ENCODE measurements around the gene TSPAN9.

Gene TSPAN9

GRCh38 chr12:3085341-3086139, 8.4 kb downstream of the TSPAN9 start:
- Histone ChIP-seq H3K4me3 (ENCODE audit: low read length) (no peak overlapping the region), H3K9ac (ENCODE audit: low read length) (no peak overlapping the region)

GRCh38 chr12:3086211-3086610, 9.0 kb downstream of the TSPAN9 start:
- no peak overlapping the region for H3K9ac ChIP-seq (ENCODE audit: low read length)
- H3K9me3 ChIP-seq (ENCODE audit: control insufficient read depth, low read length): no peaks in the 10 kb centered on the region
- H3K4me1 ChIP-seq (ENCODE audit: control insufficient read depth, insufficient read depth, low read length): peaks cover 10% of the 10 kb centered on the region
- H3K36me3 ChIP-seq (ENCODE audit: control insufficient read depth, insufficient read depth, low read length): no peaks in the 10 kb centered on the region
- no peak overlapping the region for H3K4me3 ChIP-seq (ENCODE audit: low read length)
- H3K27me3 ChIP-seq (ENCODE audit: control insufficient read depth, insufficient read depth, low read length): no peaks in the 10 kb centered on the region

More at GRCh38 chr12:3085341-3086139, 8.4 kb downstream of the TSPAN9 start:
- no peaks in the 10 kb centered on the region for H3K27me3 ChIP-seq (ENCODE audit: control insufficient read depth, insufficient read depth, low read length)
- H3K36me3 ChIP-seq (ENCODE audit: control insufficient read depth, insufficient read depth, low read length): no peaks in the 10 kb centered on the region
- H3K9me3 ChIP-seq (ENCODE audit: control insufficient read depth, low read length): no peaks in the 10 kb centered on the region
- H3K4me1 ChIP-seq (ENCODE audit: control insufficient read depth, insufficient read depth, low read length): peaks cover 10% of the 10 kb centered on the region

GRCh38 chr12:3086729-3087323, 9.6 kb downstream of the TSPAN9 start:
- Histone ChIP-seq H3K27me3 (ENCODE audit: control insufficient read depth, insufficient read depth, low read length) (no peaks in the 10 kb centered on the region), H3K9ac (ENCODE audit: low read length) (no peak overlapping the region), H3K9me3 (ENCODE audit: control insufficient read depth, low read length) (no peaks in the 10 kb centered on the region), H3K4me1 (ENCODE audit: control insufficient read depth, insufficient read depth, low read length) (peaks cover 10% of the 10 kb centered on the region), H3K36me3 (ENCODE audit: control insufficient read depth, insufficient read depth, low read length) (no peaks in the 10 kb centered on the region), H3K4me3 (ENCODE audit: low read length) (no peak overlapping the region)

GRCh38 chr12:3087758-3088650, 10.8 kb downstream of the TSPAN9 start:
- H3K36me3 ChIP-seq (ENCODE audit: control insufficient read depth, insufficient read depth, low read length): no peaks in the 10 kb centered on the region
- no peaks in the 10 kb centered on the region for H3K9me3 ChIP-seq (ENCODE audit: control insufficient read depth, low read length)
- no peak overlapping the region for H3K4me3 ChIP-seq (ENCODE audit: low read length)
- H3K4me1 ChIP-seq (ENCODE audit: control insufficient read depth, insufficient read depth, low read length): peaks cover 10% of the 10 kb centered on the region
- H3K9ac ChIP-seq (ENCODE audit: low read length): no peak overlapping the region
- H3K27me3 ChIP-seq (ENCODE audit: control insufficient read depth, insufficient read depth, low read length): no peaks in the 10 kb centered on the region

- no peaks in the 10 kb centered on the region for H3K27me3 ChIP-seq (ENCODE audit: control insufficient read depth, insufficient read depth, low read length)
- H3K36me3 ChIP-seq (ENCODE audit: control insufficient read depth, insufficient read depth, low read length): no peaks in the 10 kb centered on the region
- no peaks in the 10 kb centered on the region for H3K9me3 ChIP-seq (ENCODE audit: control insufficient read depth, low read length)
- H3K4me3 ChIP-seq (ENCODE audit: low read length): no peak overlapping the region
- H3K9ac ChIP-seq (ENCODE audit: low read length): no peak overlapping the region
- H3K4me1 ChIP-seq (ENCODE audit: control insufficient read depth, insufficient read depth, low read length): peaks cover 10% of the 10 kb centered on the region
Measured at GRCh38 chr12:3089588-3089987, 12.4 kb downstream of the TSPAN9 start.

- H3K4me3 ChIP-seq (ENCODE audit: low read length): no peak overlapping the region
- no peaks in the 10 kb centered on the region for H3K36me3 ChIP-seq (ENCODE audit: control insufficient read depth, insufficient read depth, low read length)
- no peak overlapping the region for H3K9ac ChIP-seq (ENCODE audit: low read length)
- H3K27me3 ChIP-seq (ENCODE audit: control insufficient read depth, insufficient read depth, low read length): no peaks in the 10 kb centered on the region
- no peaks in the 10 kb centered on the region for H3K9me3 ChIP-seq (ENCODE audit: control insufficient read depth, low read length)
- H3K4me1 ChIP-seq (ENCODE audit: control insufficient read depth, insufficient read depth, low read length): peaks cover 8% of the 10 kb centered on the region
Measured at GRCh38 chr12:3090240-3091037, 13.3 kb downstream of the TSPAN9 start.

- Histone ChIP-seq H3K9ac (ENCODE audit: low read length) (no peak overlapping the region), H3K36me3 (ENCODE audit: control insufficient read depth, insufficient read depth, low read length) (no peaks in the 10 kb centered on the region), H3K4me3 (ENCODE audit: low read length) (no peak overlapping the region), H3K27me3 (ENCODE audit: control insufficient read depth, insufficient read depth, low read length) (no peaks in the 10 kb centered on the region), H3K4me1 (ENCODE audit: control insufficient read depth, insufficient read depth, low read length) (peaks cover 3% of the 10 kb centered on the region), H3K9me3 (ENCODE audit: control insufficient read depth, low read length) (no peaks in the 10 kb centered on the region)
Measured at GRCh38 chr12:3091038-3091319, 13.8 kb downstream of the TSPAN9 start.

GRCh38 chr12:3091382-3092241, 14.4 kb downstream of the TSPAN9 start:
- no peak overlapping the region for H3K4me3 ChIP-seq (ENCODE audit: low read length)
- H3K9me3 ChIP-seq (ENCODE audit: control insufficient read depth, low read length): no peaks in the 10 kb centered on the region
- H3K9ac ChIP-seq (ENCODE audit: low read length): no peak overlapping the region
- no peaks in the 10 kb centered on the region for H3K4me1 ChIP-seq (ENCODE audit: control insufficient read depth, insufficient read depth, low read length)
- no peaks in the 10 kb centered on the region for H3K27me3 ChIP-seq (ENCODE audit: control insufficient read depth, insufficient read depth, low read length)
- no peaks in the 10 kb centered on the region for H3K36me3 ChIP-seq (ENCODE audit: control insufficient read depth, insufficient read depth, low read length)

GRCh38 chr12:3092764-3093163, 15.6 kb downstream of the TSPAN9 start:
- Histone ChIP-seq H3K9ac (ENCODE audit: low read length) (no peak overlapping the region), H3K4me1 (ENCODE audit: control insufficient read depth, insufficient read depth, low read length) (peaks cover 9% of the 10 kb centered on the region), H3K9me3 (ENCODE audit: control insufficient read depth, low read length) (no peaks in the 10 kb centered on the region), H3K36me3 (ENCODE audit: control insufficient read depth, insufficient read depth, low read length) (no peaks in the 10 kb centered on the region), H3K27me3 (ENCODE audit: control insufficient read depth, insufficient read depth, low read length) (no peaks in the 10 kb centered on the region), H3K4me3 (ENCODE audit: low read length) (no peak overlapping the region)

GRCh38 chr12:3097186-3097804, 20.1 kb downstream of the TSPAN9 start:
- H3K9ac ChIP-seq (ENCODE audit: low read length): no peak overlapping the region

GRCh38 chr12:3097836-3098235, 20.7 kb downstream of the TSPAN9 start:
- Histone ChIP-seq H3K4me3 (ENCODE audit: low read length) (no peak overlapping the region), H3K4me1 (ENCODE audit: control insufficient read depth, insufficient read depth, low read length) (peaks cover 13% of the 10 kb centered on the region), H3K36me3 (ENCODE audit: control insufficient read depth, insufficient read depth, low read length) (no peaks in the 10 kb centered on the region), H3K9me3 (ENCODE audit: control insufficient read depth, low read length) (no peaks in the 10 kb centered on the region), H3K27me3 (ENCODE audit: control insufficient read depth, insufficient read depth, low read length) (no peaks in the 10 kb centered on the region), H3K9ac (ENCODE audit: low read length) (no peak overlapping the region)

More at GRCh38 chr12:3097186-3097804, 20.1 kb downstream of the TSPAN9 start:
- Histone ChIP-seq H3K9me3 (ENCODE audit: control insufficient read depth, low read length) (no peaks in the 10 kb centered on the region), H3K36me3 (ENCODE audit: control insufficient read depth, insufficient read depth, low read length) (no peaks in the 10 kb centered on the region), H3K4me1 (ENCODE audit: control insufficient read depth, insufficient read depth, low read length) (peaks cover 13% of the 10 kb centered on the region), H3K27me3 (ENCODE audit: control insufficient read depth, insufficient read depth, low read length) (no peaks in the 10 kb centered on the region), H3K4me3 (ENCODE audit: low read length) (no peak overlapping the region)

Data from mucosa of stomach (tissue), 1 donor.